Mammary epithelial cell (primary cell): Measurements from ENCODE around the gene TRIM45.

ENCODE experiments used
- EZH2 ChIP-seq: IDR thresholded peaks from 2 replicates; pipeline ENCODE4 v1.6.1; 2012; ENCODE audit warnings: low read length, inconsistent platforms, borderline replicate concordance
- TF ChIP-seq, protein P1 (sequence below), 2 donors: IDR thresholded peaks in 1 of 2; conservative IDR thresholded peaks in 1 of 2; 2 replicates each; pipeline ENCODE4 v1.5.1; 2011 to 2012; ENCODE audit warnings: inconsistent platforms in 2 of 2, low read length in 2 of 2, mild to moderate bottlenecking in 2 of 2, control low read depth in 1 of 2, low read depth in 1 of 2; ENCODE audit not compliant: insufficient read depth in 1 of 2; ENCODE audit errors: extremely low read depth in 1 of 2

DNA sequence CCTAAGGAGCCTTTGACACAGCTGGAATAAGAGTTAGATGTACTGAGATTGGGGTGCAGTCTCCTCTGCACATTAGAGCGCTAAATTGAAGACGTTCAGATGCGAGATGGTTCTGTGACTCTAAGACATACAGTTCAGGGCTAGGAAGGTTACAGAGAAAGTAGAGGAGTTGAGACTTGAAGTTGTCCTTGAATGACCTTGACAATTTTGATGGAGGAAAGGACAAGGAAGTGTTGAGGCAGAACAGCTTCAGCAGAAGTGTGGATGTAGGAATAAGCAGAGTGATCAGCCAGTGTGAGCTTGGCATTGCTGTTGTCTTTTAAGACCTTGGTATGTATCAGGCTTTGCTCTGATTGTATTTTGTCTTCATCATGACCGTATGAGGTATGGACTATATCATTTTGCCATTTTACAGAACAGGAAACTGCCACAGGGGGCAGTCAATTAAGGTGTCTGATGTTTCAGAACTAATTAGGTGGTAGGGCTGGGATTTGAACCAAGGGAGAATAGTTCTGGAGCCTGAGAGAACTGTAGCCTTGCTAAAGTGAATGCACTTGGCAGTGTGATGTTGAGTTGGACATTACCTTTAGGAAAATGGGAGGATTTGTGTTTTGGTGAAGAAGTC is 52.2 kb downstream of the TRIM45 start:
- TF ChIP-seq, protein P1, sequence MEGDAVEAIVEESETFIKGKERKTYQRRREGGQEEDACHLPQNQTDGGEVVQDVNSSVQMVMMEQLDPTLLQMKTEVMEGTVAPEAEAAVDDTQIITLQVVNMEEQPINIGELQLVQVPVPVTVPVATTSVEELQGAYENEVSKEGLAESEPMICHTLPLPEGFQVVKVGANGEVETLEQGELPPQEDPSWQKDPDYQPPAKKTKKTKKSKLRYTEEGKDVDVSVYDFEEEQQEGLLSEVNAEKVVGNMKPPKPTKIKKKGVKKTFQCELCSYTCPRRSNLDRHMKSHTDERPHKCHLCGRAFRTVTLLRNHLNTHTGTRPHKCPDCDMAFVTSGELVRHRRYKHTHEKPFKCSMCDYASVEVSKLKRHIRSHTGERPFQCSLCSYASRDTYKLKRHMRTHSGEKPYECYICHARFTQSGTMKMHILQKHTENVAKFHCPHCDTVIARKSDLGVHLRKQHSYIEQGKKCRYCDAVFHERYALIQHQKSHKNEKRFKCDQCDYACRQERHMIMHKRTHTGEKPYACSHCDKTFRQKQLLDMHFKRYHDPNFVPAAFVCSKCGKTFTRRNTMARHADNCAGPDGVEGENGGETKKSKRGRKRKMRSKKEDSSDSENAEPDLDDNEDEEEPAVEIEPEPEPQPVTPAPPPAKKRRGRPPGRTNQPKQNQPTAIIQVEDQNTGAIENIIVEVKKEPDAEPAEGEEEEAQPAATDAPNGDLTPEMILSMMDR (conservative IDR thresholded peaks at IDR 0.05 in 1 of 2, IDR thresholded peaks at IDR 0.05 in 1 of 2; ENCODE audit: extremely low read depth in 1 of 2, insufficient read depth in 1 of 2, low read depth in 1 of 2, low read length in 2 of 2) = no peak
- TF ChIP-seq EZH2 = no peak
